Measurements from ENCODE around the gene PSMA2.

PSMA2 gene

DNA sequence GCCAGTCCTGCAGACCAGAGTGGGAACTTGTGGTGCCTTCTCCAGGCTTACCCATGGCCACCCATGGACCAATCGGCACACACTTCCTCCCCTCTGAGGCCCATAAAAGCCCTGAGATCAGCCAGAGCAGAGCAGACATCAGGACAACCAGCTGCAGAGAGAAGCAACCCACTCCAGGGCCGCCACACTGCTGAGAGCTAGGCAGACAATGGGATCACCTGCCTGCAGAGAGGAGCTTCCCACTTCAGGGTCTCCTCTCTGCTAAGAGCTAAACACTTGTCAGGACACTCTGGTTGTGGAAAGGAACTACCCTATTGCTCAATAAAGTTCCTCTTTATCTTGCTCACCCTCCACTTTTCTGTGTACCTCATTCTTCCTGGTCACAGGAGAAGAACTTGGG is 54.1 kb downstream of the PSMA2 start:
- H3K4me3 ChIP-seq (ENCODE audit: low read length), result no peak overlapping the region
- H3K4me1 ChIP-seq (ENCODE audit: insufficient read depth, low read length), result no peaks in the 10 kb centered on the region
- H2AFZ ChIP-seq (ENCODE audit: low read depth, low read length), result no peak overlapping the region
- no peaks in the 10 kb centered on the region for H3K27me3 ChIP-seq (ENCODE audit: insufficient read depth, low read length)
- no peaks in the 10 kb centered on the region for H3K36me3 ChIP-seq (ENCODE audit: insufficient read depth, low read length)
- H3K9me3 ChIP-seq (ENCODE audit: low read length), result peaks cover 4% of the 10 kb centered on the region

GRCh38 chr7:42876182-42877068 is 55.5 kb downstream of the PSMA2 start:
- Histone ChIP-seq H3K4me1 (ENCODE audit: insufficient read depth, low read length) (no peaks in the 10 kb centered on the region), H3K4me3 (ENCODE audit: low read length) (no peak overlapping the region), H3K27me3 (ENCODE audit: insufficient read depth, low read length) (no peaks in the 10 kb centered on the region), H2AFZ (ENCODE audit: low read depth, low read length) (no peak overlapping the region), H3K36me3 (ENCODE audit: insufficient read depth, low read length) (no peaks in the 10 kb centered on the region), H3K9me3 (ENCODE audit: low read length) (no peaks in the 10 kb centered on the region)

DNA sequence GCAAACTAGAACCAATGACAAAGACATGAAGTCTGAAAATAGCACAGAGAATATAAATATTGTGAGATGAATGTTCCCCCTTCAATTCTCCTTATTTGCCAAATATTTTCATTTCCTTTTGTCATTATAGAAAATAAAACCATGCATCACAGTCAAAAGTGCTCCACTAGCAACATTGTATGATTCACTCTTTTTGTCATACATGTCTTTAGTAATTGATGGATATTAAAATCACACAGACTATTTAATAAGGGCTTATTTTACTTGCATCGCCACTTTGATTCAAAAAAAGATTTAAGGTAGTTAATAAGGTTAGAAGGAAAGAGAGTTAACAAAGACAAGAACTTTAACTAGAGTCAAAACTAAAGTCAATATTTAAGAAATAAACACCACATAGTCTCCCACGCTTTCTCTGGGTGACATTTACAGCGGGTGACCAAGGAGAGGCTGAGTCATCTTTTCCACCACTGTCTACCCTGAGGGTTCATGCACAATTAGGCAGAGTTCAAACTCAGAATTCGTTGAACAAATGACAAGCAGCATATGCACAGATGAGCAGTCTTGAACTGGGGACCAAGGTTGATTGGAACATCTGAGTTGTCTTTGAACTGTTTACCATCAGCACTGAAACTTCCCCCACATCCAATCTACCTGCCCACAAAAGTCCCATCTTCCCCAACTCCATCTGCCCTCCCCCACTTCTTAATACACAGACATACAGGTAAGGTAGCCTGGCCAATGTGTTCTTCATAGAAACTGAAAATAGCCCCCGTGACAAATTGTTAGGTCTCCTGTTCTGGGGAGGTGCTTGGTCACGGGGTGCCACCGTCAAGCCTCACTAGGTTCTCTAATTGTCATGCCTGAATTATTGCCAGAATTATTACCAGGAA is 62.6 kb downstream of the PSMA2 start:
- H3K27me3 ChIP-seq (ENCODE audit: insufficient read depth, low read length), result no peaks in the 10 kb centered on the region
- H3K4me3 ChIP-seq (ENCODE audit: low read length), result no peak overlapping the region
- no peaks in the 10 kb centered on the region for H3K4me1 ChIP-seq (ENCODE audit: insufficient read depth, low read length)

DNA sequence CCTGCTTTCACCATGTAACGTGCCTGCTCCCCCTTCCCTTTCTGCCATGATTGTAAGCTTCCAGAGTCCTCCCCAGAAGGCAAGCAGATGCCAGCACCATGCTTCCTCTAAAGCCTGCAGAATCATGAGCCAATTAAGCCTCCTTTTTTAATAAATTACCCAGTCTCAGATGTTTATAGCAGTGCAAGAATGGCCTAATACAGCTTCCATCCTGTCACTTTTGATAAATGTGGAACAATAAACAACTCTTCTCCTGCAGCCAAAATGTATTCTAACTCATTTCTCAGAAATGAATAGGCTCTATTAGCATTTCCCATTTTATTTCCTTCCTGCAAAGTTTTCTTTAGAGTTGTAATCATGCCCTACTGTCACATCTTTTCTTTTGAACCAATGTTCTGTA is 63.5 kb downstream of the PSMA2 start:
- H2AFZ ChIP-seq (ENCODE audit: low read depth, low read length), result no peak overlapping the region
- H3K4me3 ChIP-seq (ENCODE audit: low read length), result no peak overlapping the region
- H3K4me1 ChIP-seq (ENCODE audit: insufficient read depth, low read length), result no peaks in the 10 kb centered on the region
- H3K36me3 ChIP-seq (ENCODE audit: insufficient read depth, low read length), result no peaks in the 10 kb centered on the region
- no peaks in the 10 kb centered on the region for H3K27me3 ChIP-seq (ENCODE audit: insufficient read depth, low read length)
- peaks cover 4% of the 10 kb centered on the region for H3K9me3 ChIP-seq (ENCODE audit: low read length)

More for the DNA sequence above, 62.6 kb downstream of the PSMA2 start:
- Histone ChIP-seq H2AFZ (ENCODE audit: low read depth, low read length) (no peak overlapping the region), H3K9me3 (ENCODE audit: low read length) (peaks cover 4% of the 10 kb centered on the region), H3K36me3 (ENCODE audit: insufficient read depth, low read length) (no peaks in the 10 kb centered on the region)
